Common myeloid progenitor, CD34-positive (primary cell): ENCODE data around the gene ST6GALNAC6.
A peak's percentile ranks its signal among the peaks of the same experiment; 100 is the strongest.
"Not testable (repeated sequence)": the region's sequence is repeated elsewhere in the genome, so short reads cannot be mapped to it uniquely, and the experiment has no call there.

ENCODE experiments used
- CTCF ChIA-PET: fragments of 350-600 bp; sonication (Branson Sonifier 250); formaldehyde crosslinking; loops from one replicate; lab custom pipeline; 2021; ENCODE audit warnings: antibody characterized with exemption; lab: Charles Lee
- POLR2A ChIA-PET: fragments of 350-600 bp; sonication (Branson Sonifier 250); formaldehyde crosslinking; loops from one replicate; lab custom pipeline; 2021; ENCODE audit warnings: antibody characterized with exemption; lab: Charles Lee
- DNase-seq, 3 donors: peaks; one replicate each; pipeline versions ENCODE4 v3.0.0 to v3.0.0-alpha.2; 2013
- H3K27ac ChIP-seq, 2 experiments: 1 replicate in 1 of 2; 2 replicates in 1 of 2; pipeline ENCODE4 v1.7.0; 2013; ENCODE audit warnings: inconsistent platforms in 2 of 2, low read length in 2 of 2, mild to moderate bottlenecking in 2 of 2, low read depth in 1 of 2, moderate library complexity in 1 of 2; ENCODE audit not compliant: severe bottlenecking in 2 of 2, insufficient read depth in 1 of 2, poor library complexity in 1 of 2
- H3K27me3 ChIP-seq, 5 experiments: replicated peaks in 2 of 5; 1 replicate in 3 of 5; 2 replicates in 2 of 5; pipeline versions ENCODE4 v1.6.1 to v1.7.0; 2013; ENCODE audit warnings: low read length in 4 of 5, mild to moderate bottlenecking in 2 of 5, moderate library complexity in 2 of 5, inconsistent platforms in 1 of 5; ENCODE audit not compliant: insufficient read depth in 5 of 5, control insufficient read depth in 4 of 5
- H3K36me3 ChIP-seq, 4 experiments: 1 replicate in 2 of 4; 2 replicates in 2 of 4; pipeline versions ENCODE4 v1.6.1 to v1.7.0; 2013; ENCODE audit warnings: low read length in 3 of 4, control low read depth in 1 of 4, mild to moderate bottlenecking in 1 of 4; ENCODE audit not compliant: control insufficient read depth in 4 of 4, insufficient read depth in 4 of 4
- H3K4me1 ChIP-seq, 4 experiments: 1 replicate in 3 of 4; 2 replicates in 1 of 4; pipeline versions ENCODE4 v1.6.1 to v1.7.1; 2013; ENCODE audit warnings: low read length in 3 of 4, mild to moderate bottlenecking in 3 of 4, control low read depth in 1 of 4, inconsistent platforms in 1 of 4, moderate library complexity in 1 of 4; ENCODE audit not compliant: control insufficient read depth in 4 of 4, insufficient read depth in 4 of 4; ENCODE audit errors: control extremely low read depth in 1 of 4
- H3K4me3 ChIP-seq, 7 experiments: 1 replicate in 4 of 7; 2 replicates in 3 of 7; pipeline versions ENCODE4 v1.5.1 to v1.7.0; 2013; ENCODE audit warnings: mild to moderate bottlenecking in 7 of 7, low read length in 6 of 7, moderate library complexity in 6 of 7, inconsistent platforms in 2 of 7, low read depth in 2 of 7, control low read depth in 1 of 7; ENCODE audit not compliant: insufficient read depth in 4 of 7, control insufficient read depth in 1 of 7; ENCODE audit errors: extremely low read depth in 1 of 7
- H3K9me3 ChIP-seq, 5 experiments: 1 replicate in 4 of 5; 2 replicates in 1 of 5; pipeline versions ENCODE4 v1.6.1 to v1.7.1; 2013; ENCODE audit warnings: low read length in 4 of 5, mild to moderate bottlenecking in 2 of 5, inconsistent platforms in 1 of 5, low read depth in 1 of 5, moderate library complexity in 1 of 5; ENCODE audit not compliant: control insufficient read depth in 4 of 5, insufficient read depth in 2 of 5; ENCODE audit errors: control extremely low read depth in 1 of 5
- WGBS: methylation state at CpG from one replicate; pipeline ENCODE4 v1.1.5; 2013; ENCODE audit not compliant: insufficient coverage; 5-methylcytosine and 5-hydroxymethylcytosine counted together

The ST6GALNAC6 gene

GRCh38 chr9:127873223-127873691 is 26.1 kb downstream of the ST6GALNAC6 start:
- H3K27me3 ChIP-seq: peaks cover 0 to 3% (median 0%) of the 10 kb centered on the region in 5 experiments
- H3K9me3 ChIP-seq: no peaks in the 10 kb centered on the region
- no peak overlapping the region for H3K27ac ChIP-seq
- no peaks in the 10 kb centered on the region for H3K36me3 ChIP-seq
- CTCF ChIA-PET: interaction anchor here (1.0 to 5.5 kb wide), 12 partner anchors 9 to 111 kb away, joined by 3 to 41 read pairs (median 4); no protein-coding TSS in a partner anchor
- POLR2A ChIA-PET: no interaction called here
- WGBS: 85% methylated on average over 15 of the region's 19 CpGs
- DNase-seq: peak in 2 of 3 donors; percentile 48 to 52
- peaks cover 0 to 18% (median 14%) of the 10 kb centered on the region in 4 experiments for H3K4me1 ChIP-seq
- H3K4me3 ChIP-seq: no peak overlapping the region

GRCh38 chr9:127872369-127873222 is 26.8 kb downstream of the ST6GALNAC6 start:
- Histone ChIP-seq H3K27ac (no peak overlapping the region), H3K4me3 (no peak overlapping the region), H3K9me3 (no peaks in the 10 kb centered on the region), H3K4me1 (peaks cover 0 to 13% (median 11%) of the 10 kb centered on the region in 4 experiments), H3K27me3 (peaks cover 0 to 3% (median 0%) of the 10 kb centered on the region in 5 experiments), H3K36me3 (no peaks in the 10 kb centered on the region)
- DNase-seq: no peak
- POLR2A ChIA-PET: interaction anchor here (1.4 kb wide), 1 partner anchor 43 kb away, joined by 4 read pairs; no protein-coding TSS in a partner anchor
- CTCF ChIA-PET: interaction anchor here (0.8 to 5.5 kb wide), 11 partner anchors 9 to 138 kb away, joined by 3 to 50 read pairs (median 4); partner anchors contain the start of gene TOR2A
- WGBS: 97% methylated on average over 15 of the region's 20 CpGs

- POLR2A ChIA-PET: interaction anchor here (1.4 kb wide), 1 partner anchor 44 kb away, joined by 4 read pairs; no protein-coding TSS in a partner anchor
- WGBS: 100% methylated on average over 4 of the region's 9 CpGs
These were observed 27.9 kb downstream of the ST6GALNAC6 start for GRCh38 chr9:127871531-127871930.

GRCh38 chr9:127870887-127871286 is 28.5 kb downstream of the ST6GALNAC6 start:
- DNase-seq: no peak
- 95% methylated on average over 12 of the region's 12 CpGs for WGBS
- H3K9me3 ChIP-seq: no peaks in the 10 kb centered on the region
- H3K36me3 ChIP-seq: no peaks in the 10 kb centered on the region
- POLR2A ChIA-PET: no interaction called here
- no peak overlapping the region for H3K27ac ChIP-seq
- peaks cover 0 to 13% (median 10%) of the 10 kb centered on the region in 4 experiments for H3K4me1 ChIP-seq
- H3K27me3 ChIP-seq: no peaks in the 10 kb centered on the region
- no peak overlapping the region for H3K4me3 ChIP-seq
- CTCF ChIA-PET: interaction anchor here (0.9 to 5.5 kb wide), 22 partner anchors 8 to 136 kb away, joined by 3 to 50 read pairs (median 11); partner anchors contain the start of genes CDK9, ENG, ST6GALNAC4 and TOR2A

More at GRCh38 chr9:127871531-127871930, 27.9 kb downstream of the ST6GALNAC6 start:
- Histone ChIP-seq H3K4me3 (no peak overlapping the region), H3K27me3 (no peaks in the 10 kb centered on the region), H3K27ac (no peak overlapping the region), H3K36me3 (no peaks in the 10 kb centered on the region), H3K4me1 (peaks cover 0 to 12% (median 5%) of the 10 kb centered on the region in 4 experiments), H3K9me3 (no peaks in the 10 kb centered on the region)
- DNase-seq: no peak
- CTCF ChIA-PET: interaction anchor here (1.4 to 5.5 kb wide), 10 partner anchors 9 to 137 kb away, joined by 4 to 50 read pairs (median 18); partner anchors contain the start of genes ST6GALNAC4 and TOR2A

GRCh38 chr9:127870153-127870491 is 29.3 kb downstream of the ST6GALNAC6 start:
- H3K4me3 ChIP-seq, H3K27me3 ChIP-seq, H3K27ac ChIP-seq, DNase-seq, H3K9me3 ChIP-seq, H3K36me3 ChIP-seq: not testable (repeated sequence)
- WGBS: 71% methylated on average over 7 of the region's 9 CpGs
- ChIA-PET POLR2A (interaction anchor here (1.1 to 1.4 kb wide), 2 partner anchors 77 to 99 kb away, joined by 4 to 5 read pairs; no protein-coding TSS in a partner anchor), CTCF (interaction anchor here (0.7 to 5.5 kb wide), 38 partner anchors 8 to 172 kb away, joined by 3 to 50 read pairs (median 7); partner anchors contain the start of genes AK1, CDK9, ENG and FPGS)
- peaks cover 0 to 20% (median 16%) of the 10 kb centered on the region in 4 experiments for H3K4me1 ChIP-seq

GRCh38 chr9:127869310-127870152 is 29.9 kb downstream of the ST6GALNAC6 start:
- DNase-seq: peak; percentile 72 to 74 (median 73)
- CTCF ChIA-PET: interaction anchor here (0.7 to 5.5 kb wide), 44 partner anchors 9 to 173 kb away, joined by 3 to 50 read pairs (median 6); partner anchors contain the start of genes AK1, CDK9, ENG and FPGS
- H3K36me3 ChIP-seq: no peaks in the 10 kb centered on the region
- H3K4me1 ChIP-seq: peaks cover 0 to 26% (median 22%) of the 10 kb centered on the region in 4 experiments
- POLR2A ChIA-PET: interaction anchor here (0.8 to 1.4 kb wide), 3 partner anchors 77 to 98 kb away, joined by 4 to 5 read pairs (median 4); no protein-coding TSS in a partner anchor
- H3K4me3 ChIP-seq: no peak overlapping the region
- 63% methylated on average over 11 of the region's 18 CpGs for WGBS
- H3K27ac ChIP-seq: no peak overlapping the region
- no peaks in the 10 kb centered on the region for H3K27me3 ChIP-seq
- H3K9me3 ChIP-seq: no peaks in the 10 kb centered on the region
